HL-60 (cell line): ENCODE measurements around the gene IL37.

ENCODE experiments used
- DNase-seq, 2 experiments: peaks; one replicate each; pipeline ENCODE4 v3.0.0-alpha.2; 2010 to 2020; ENCODE audit warnings: low read depth in 1 of 2, low spot score in 1 of 2
- H3K27ac ChIP-seq: fragments of 250-450 bp; sonication (Bioruptor Pico); replicated peaks from 2 replicates; pipeline ENCODE4 v1.5.1; 2020; ENCODE audit warnings: mild to moderate bottlenecking, moderate library complexity
- H3K27me3 ChIP-seq: fragments of 250-450 bp; sonication (Bioruptor Pico); 2 replicates; pipeline ENCODE4 v1.5.1; 2021; ENCODE audit warnings: mild to moderate bottlenecking, moderate library complexity; ENCODE audit not compliant: insufficient read depth, poor library complexity, severe bottlenecking
- H3K4me3 ChIP-seq: replicated peaks from 2 replicates; pipeline ENCODE4 v1.5.1; 2011; ENCODE audit warnings: mild to moderate bottlenecking, control low read depth, low read length; ENCODE audit not compliant: insufficient read depth
- GABPA ChIP-seq: IDR thresholded peaks from 2 replicates; pipeline ENCODE4 v1.6.1; 2012; ENCODE audit warnings: low read depth
- POLR2AphosphoS5 ChIP-seq: IDR thresholded peaks from 2 replicates; pipeline ENCODE4 v1.6.1; 2012; ENCODE audit warnings: low read depth
- SPI1 ChIP-seq: IDR thresholded peaks from 2 replicates; pipeline ENCODE4 v1.6.1; 2012; ENCODE audit warnings: low read depth, mild to moderate bottlenecking, borderline replicate concordance
- TF ChIP-seq, protein P1 (sequence below): IDR thresholded peaks from one replicate; pipeline ENCODE4 v1.5.1; 2011; ENCODE audit warnings: low read length, control low read depth, inconsistent platforms; ENCODE audit not compliant: insufficient read depth
- TF ChIP-seq, protein P2 (sequence below): IDR thresholded peaks from 2 replicates; pipeline ENCODE4 v1.6.1; 2012; ENCODE audit warnings: low read depth; ENCODE audit not compliant: insufficient replicate concordance

IL37 gene

DNA sequence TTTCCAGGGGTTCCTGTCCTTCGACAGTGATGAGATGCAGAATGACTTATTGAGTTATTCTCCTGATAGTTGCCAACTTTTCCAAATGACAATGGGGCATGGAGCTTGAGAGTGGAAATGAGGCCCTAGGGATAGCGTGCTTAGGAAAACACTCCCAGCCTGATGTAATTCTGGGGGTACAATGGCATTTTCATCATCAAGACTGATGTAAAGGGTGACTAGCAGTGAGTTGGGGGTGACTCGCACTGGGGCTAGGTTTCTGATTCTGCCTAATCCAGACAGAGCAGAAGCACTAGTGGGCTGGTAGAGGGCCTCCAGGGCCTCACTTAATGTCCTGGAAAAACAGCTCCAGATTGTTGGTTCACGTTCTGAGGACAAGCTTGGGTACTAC lies 34.0 kb upstream of the IL37 start:
- DNase-seq = no peak
- TF ChIP-seq, protein P1, sequence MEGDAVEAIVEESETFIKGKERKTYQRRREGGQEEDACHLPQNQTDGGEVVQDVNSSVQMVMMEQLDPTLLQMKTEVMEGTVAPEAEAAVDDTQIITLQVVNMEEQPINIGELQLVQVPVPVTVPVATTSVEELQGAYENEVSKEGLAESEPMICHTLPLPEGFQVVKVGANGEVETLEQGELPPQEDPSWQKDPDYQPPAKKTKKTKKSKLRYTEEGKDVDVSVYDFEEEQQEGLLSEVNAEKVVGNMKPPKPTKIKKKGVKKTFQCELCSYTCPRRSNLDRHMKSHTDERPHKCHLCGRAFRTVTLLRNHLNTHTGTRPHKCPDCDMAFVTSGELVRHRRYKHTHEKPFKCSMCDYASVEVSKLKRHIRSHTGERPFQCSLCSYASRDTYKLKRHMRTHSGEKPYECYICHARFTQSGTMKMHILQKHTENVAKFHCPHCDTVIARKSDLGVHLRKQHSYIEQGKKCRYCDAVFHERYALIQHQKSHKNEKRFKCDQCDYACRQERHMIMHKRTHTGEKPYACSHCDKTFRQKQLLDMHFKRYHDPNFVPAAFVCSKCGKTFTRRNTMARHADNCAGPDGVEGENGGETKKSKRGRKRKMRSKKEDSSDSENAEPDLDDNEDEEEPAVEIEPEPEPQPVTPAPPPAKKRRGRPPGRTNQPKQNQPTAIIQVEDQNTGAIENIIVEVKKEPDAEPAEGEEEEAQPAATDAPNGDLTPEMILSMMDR = no peak
- TF ChIP-seq GABPA (no peak), SPI1 (no peak), POLR2AphosphoS5 (no peak)
- TF ChIP-seq, protein P2, sequence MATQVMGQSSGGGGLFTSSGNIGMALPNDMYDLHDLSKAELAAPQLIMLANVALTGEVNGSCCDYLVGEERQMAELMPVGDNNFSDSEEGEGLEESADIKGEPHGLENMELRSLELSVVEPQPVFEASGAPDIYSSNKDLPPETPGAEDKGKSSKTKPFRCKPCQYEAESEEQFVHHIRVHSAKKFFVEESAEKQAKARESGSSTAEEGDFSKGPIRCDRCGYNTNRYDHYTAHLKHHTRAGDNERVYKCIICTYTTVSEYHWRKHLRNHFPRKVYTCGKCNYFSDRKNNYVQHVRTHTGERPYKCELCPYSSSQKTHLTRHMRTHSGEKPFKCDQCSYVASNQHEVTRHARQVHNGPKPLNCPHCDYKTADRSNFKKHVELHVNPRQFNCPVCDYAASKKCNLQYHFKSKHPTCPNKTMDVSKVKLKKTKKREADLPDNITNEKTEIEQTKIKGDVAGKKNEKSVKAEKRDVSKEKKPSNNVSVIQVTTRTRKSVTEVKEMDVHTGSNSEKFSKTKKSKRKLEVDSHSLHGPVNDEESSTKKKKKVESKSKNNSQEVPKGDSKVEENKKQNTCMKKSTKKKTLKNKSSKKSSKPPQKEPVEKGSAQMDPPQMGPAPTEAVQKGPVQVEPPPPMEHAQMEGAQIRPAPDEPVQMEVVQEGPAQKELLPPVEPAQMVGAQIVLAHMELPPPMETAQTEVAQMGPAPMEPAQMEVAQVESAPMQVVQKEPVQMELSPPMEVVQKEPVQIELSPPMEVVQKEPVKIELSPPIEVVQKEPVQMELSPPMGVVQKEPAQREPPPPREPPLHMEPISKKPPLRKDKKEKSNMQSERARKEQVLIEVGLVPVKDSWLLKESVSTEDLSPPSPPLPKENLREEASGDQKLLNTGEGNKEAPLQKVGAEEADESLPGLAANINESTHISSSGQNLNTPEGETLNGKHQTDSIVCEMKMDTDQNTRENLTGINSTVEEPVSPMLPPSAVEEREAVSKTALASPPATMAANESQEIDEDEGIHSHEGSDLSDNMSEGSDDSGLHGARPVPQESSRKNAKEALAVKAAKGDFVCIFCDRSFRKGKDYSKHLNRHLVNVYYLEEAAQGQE = no peak
- H3K27ac ChIP-seq = no peak overlapping the region

DNA sequence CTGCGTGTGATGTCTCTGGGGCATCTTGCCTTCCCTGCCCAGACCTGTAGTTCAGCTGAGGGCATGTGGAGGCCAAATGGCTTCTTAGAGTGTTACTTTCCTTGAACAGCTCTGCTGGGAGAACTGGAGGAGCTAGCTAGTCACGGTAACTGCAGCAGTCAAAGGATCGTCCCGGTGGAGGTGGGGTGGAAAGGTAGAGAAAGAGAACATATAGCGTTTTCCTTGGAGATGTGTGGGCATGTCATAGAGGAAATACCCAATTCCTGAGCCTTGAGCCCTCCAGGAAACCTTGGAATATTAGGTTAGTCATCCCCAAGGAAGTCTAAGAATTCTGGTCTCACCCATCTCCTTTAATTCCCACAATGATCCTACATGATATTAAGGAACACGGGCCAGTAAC lies 33.5 kb upstream of the IL37 start:
- Histone ChIP-seq H3K27me3 (no peaks in the 10 kb centered on the region), H3K4me3 (no peak overlapping the region), H3K27ac (no peak overlapping the region)
- TF ChIP-seq SPI1 (no peak), GABPA (no peak), POLR2AphosphoS5 (no peak)
- TF ChIP-seq, protein P2 = no peak
- TF ChIP-seq, protein P1 = no peak
- DNase-seq = no peak

More for the DNA sequence above, 34.0 kb upstream of the IL37 start:
- no peak overlapping the region for H3K4me3 ChIP-seq
- H3K27me3 ChIP-seq = no peaks in the 10 kb centered on the region

DNA sequence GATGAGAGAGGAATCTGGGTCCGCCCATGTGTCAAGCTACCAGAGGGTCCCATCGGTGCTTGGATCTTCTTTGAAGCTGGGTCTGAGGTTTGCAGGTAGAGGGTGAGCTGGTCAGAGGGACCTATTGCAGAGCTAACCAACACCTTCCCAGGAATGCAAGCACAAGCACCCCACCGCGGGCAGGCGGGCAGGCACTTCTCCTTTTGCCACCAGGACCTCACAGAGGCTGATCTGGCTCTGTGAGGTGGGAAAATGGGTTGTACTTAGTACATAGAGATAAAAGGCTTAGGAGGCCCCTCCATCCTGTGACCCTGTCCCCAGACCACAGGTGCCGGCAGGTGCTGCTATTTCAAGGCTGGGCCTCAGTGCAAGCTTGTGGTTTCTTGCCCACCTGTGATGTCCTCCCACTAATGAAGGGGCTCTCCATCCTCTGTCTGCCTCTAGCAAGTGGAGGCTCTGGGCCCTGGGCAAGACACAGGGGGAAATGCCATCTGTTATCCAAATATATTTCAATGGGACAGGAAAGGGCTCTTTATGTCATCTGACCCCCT lies 31.4 kb upstream of the IL37 start:
- Histone ChIP-seq H3K27me3 (no peaks in the 10 kb centered on the region), H3K4me3 (no peak overlapping the region), H3K27ac (no peak overlapping the region; the same call in 1 of the 2 replicates)
- DNase-seq = peak in 1 of 2 experiments; percentile 62
- TF ChIP-seq POLR2AphosphoS5 (no peak), SPI1 (peak; percentile 95)

DNA sequence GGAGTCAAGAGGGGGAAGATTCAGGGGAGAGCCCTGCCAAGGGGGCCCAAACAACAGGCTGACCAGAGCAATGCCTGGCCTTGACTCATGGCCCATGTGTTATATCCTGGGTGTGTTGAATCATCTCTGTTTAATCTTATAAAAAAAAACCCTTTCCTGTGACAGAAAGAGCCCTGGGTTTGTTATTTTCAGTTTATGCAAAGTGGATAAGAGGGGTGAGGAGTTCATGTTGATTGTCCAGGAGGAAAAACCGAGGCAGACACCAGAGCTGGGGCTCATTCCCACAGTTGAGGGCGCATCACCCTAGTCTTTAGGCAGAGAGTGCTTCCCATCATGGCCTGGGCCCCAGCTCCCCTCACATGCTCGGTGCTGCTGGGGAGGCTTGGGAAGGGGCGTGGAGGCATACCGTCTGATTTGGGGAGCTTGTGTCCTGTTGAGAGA lies 30.9 kb upstream of the IL37 start:
- H3K27ac ChIP-seq = peak overlapping the region; percentile 62
- DNase-seq = no peak
- H3K4me3 ChIP-seq = no peak overlapping the region
- TF ChIP-seq, protein P1 = no peak
- TF ChIP-seq SPI1 = no peak
- TF ChIP-seq, protein P2 = no peak
- TF ChIP-seq GABPA = no peak
- no peak for TF ChIP-seq POLR2AphosphoS5
- H3K27me3 ChIP-seq = no peaks in the 10 kb centered on the region
